MV-4-11 (cell line): ENCODE measurements around the gene SLC38A3.

ENCODE experiments used
- DNase-seq: peaks from one replicate; lab custom pipeline; 2025; lab: John Stamatoyannopoulos, UW

The SLC38A3 gene

DNA sequence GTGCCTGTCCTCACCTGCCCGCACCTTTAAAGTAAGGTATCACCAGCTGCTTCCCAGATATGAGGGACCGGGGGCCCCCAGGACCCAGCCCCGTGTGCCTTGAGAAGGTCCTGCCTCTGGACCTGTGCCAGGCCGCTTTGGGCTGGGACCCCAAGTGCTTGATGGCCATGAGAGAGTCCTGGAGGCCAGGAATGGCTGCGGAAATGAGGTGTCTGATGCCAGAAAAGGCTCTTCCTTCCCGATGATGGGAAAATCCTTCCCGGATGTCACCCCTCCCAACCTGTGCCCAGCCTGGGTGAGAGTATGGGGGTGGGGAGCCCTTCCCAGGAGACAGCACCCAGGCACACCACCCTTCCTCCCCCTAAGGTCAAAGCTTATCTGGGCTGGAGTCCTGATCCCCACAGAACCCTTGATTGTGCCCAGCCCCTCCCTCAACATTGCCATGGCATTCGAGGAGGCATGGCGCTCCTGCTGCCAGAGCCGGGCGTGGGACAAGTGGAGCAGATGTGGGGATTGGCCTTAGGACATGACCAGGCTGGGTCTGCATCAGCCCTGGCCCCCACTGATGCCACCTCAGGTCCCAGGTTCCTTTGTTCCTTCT, 35.7 kb upstream of the SLC38A3 start:
- no peak for DNase-seq

DNA sequence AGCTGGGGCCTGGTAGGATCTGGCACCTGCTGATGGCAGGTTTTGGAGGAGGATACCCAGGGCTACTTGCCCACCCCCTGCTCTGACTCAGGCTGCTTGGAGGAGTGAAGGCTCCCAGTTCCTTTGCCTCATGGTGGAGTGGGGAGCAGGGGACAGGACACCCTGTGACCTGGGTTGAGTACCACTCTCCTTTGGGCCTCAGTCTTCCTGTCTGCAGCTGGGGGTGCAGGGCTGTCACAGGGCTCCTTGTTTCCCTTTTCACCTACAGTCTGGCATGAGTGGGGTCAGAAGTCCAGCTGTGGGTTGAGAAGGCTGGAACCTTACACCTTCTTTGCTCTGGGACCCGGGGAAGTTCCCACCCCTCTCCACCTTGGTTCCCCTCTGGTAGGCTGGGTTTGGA, 35.2 kb upstream of the SLC38A3 start:
- no peak for DNase-seq

DNA sequence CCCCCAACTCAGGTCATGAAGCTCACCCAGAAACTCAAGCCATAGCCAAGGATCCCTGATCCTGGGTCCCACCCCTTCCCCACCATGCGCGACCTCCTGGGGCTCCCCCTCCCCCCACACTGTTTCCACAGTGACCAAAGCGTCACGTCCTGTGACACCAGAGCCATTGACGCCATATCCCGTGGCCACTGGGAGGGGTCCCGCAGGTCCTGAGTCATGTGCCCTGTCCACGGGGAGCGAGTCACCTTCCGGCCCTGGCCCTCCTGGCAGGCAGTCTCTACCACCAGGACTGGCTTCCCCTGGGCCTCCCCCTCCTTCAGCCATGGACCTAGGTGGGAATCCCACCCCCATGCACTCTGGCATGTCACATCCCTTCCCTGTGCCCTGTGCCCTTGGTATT, 34.4 kb upstream of the SLC38A3 start:
- peak; percentile 8 for DNase-seq

DNA sequence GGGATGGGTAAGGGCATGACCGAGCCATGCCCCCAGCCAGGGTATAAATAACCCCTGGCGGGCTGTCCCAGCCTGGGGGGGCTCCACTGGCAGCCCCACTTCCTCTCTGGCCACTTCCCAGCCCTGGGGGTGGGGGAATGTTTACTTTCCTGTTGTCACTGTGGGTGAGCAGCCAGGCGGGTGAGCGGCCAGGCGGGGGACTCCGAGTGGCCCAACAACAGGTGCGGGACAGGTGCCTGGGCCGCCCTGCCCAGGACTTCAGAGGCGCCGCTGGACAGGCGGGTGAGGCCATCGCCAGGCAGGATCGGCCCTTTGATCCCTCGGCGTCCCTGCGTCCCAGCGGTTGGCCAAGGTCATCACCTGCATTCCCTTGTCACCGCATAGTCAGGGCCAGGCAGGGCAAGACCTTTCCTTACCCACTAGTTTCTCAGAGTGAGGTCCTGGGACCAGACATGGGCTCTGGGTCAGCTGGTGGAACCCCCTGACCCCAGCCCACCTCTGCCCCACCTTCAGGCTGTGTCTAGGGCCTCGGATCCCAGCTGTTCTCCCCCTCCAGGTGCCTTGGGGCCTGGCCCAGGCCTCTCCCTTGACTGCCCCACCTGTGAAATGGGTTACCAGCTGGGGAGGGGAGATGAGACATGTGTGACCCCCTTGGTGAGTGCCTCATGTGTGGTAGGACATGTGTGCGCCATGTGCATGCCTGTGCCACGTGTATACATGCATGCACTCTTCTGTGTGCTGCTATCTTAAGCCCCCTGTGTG, 33.4 kb upstream of the SLC38A3 start:
- DNase-seq, result no peak

DNA sequence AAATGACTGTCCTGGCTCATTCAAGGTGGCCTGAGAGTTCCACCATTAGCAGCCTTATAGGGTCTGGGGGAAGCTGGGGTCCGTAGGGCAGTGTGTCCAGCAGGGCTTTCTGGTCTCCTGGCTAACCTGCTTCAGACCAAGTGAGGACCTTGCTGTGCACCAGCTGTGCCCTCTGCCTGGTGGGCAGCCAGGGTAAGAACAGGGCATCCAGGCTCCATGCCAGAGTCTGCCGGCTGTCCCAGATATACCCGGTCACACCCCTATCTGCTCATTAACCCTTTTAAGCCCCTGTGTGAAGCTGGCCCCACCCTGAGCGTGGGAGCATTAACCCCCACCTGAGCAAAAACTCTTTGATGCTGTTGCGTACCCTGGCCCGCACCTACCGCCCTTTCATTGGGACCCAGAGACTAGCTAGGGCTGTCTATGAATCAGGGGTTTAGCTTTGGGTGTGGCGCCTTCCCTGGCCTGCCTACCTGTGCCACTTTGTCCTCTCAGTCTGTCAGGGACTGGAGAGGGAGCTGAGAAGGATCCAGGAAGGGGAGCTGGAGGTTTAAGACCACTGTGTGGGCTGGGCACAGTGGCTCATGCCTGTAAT, 32.3 kb upstream of the SLC38A3 start:
- no peak for DNase-seq

DNA sequence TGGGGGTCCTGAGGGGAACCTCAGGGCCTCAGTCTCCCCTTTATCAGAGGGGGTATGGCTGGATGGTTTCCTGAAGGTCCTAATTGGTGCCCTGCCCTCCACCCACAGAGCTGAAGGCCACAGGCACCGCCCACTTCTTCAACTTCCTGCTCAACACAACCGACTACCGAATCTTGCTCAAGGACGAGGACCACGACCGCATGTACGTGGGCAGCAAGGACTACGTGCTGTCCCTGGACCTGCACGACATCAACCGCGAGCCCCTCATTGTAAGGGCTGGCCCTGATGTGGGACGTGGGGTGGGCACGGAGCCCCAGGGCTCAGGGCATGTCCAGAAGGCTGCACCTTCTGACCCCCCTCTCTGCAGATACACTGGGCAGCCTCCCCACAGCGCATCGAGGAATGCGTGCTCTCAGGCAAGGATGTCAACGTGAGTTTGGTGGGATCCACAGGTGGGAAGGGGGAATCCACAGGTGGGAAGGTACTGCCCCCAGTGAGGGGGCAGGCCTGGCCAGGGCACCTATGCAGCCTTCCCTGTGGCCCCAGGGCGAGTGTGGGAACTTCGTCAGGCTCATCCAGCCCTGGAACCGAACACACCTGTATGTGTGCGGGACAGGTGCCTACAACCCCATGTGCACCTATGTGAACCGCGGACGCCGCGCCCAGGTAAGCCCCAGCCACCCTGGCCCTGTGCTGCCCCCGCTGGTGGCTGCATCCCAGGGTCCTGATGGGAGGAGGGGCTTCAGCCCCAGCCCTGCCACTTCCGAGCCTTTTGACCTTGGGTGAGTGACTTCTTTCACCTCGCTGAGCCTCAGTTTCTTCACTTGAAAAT, 31.2 kb upstream of the SLC38A3 start:
- peak; percentile 40 for DNase-seq

DNA sequence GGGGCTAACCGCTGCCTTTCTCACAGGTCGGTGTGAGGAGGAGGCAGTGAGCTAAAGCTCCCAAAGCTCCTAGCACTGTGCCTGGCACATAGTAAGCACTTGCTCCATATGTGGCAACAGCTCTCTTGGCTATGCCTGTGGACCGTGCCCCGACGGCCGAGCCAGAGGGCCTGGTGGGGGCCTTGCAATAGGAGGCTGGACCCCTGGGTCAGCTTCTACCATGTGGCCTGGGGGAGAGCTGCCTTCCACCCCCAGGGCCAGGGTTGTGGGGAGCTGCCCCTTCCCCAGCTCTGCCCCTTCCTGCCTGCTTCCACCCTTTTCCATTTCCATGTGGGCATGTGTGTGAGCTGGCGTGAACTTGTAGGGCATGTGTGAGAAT, 30.6 kb upstream of the SLC38A3 start:
- no peak for DNase-seq

DNA sequence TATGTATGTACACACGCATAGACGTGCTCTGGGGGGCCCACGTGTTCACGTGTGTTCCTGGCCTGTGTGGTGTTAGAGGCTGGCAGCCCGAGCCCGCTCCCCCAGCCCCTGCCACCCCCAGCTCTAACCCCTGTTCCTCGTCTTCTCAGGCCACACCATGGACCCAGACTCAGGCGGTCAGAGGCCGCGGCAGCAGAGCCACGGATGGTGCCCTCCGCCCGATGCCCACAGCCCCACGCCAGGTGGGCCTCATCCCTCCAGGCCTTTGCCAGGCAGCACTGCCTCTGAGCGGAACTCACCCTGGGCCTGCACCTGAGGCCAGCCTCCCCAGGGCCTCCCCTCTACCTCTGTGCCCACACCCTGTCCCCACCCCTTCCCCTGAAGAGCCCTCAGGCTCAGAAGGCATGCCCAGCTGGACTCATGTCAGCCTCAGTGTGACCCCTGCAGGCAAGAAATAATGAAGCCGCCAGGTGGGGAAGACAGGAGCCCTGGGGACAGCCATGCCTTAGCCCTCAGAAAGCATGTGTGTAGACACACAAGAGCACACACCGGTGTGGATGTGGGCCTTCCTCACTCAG, 30.0 kb upstream of the SLC38A3 start:
- DNase-seq, result no peak

DNA sequence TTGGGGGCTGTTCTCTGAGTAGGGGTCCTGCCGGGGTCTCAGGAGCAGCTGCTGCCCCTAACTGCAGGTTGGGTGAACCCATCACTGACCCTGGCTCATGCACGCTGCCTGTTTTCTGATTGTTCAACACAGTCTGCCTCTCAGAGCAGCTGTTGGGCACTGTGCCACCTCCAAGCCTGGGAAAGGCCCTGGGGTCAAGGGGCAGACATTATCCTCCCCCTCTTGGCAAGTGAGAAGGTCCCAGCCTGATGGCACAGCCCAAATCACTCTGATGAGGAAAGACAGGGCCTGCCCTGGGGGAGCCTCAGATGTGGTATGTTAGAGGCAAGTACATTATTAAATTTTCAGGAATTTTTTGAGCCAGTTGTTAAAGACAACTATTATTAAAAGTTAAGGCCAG, 27.7 kb upstream of the SLC38A3 start:
- DNase-seq, result no peak

DNA sequence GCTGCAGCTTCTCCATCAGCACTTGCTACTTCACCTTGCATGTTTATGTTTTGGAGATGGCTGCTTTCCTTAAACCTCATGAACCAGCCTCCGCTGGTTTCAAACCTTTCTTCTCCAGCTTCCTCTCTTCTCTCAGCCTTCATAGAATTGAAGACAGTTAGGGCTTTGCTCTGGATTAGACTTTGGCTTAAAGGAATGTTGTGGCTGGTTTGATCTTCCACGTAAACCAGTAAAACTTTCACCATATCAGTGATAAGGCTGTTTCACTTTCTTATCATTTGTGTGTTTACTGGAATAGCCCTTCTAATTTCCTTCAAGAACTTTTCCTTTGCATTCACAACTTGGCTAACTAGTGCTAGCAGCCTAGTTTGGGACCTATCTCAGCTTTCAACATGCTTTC, 25.4 kb upstream of the SLC38A3 start:
- no peak for DNase-seq

DNA sequence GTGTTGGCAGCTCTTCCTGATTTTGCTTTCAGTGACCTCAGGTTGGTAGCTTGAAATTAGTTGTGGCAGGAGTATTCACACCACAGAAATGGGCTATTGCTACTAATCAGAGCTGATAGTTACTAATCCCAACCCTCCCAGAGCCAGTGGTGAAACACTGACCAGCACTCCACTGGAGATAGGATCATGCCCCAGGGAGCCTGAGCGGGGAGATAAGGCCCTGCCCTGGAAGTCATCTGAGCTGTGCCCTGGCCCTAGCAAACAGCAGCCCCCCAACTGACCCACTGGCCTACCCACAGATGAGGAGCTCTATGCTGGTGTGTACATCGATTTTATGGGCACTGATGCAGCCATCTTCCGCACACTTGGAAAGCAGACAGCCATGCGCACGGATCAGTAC, 23.1 kb upstream of the SLC38A3 start:
- no peak for DNase-seq

DNA sequence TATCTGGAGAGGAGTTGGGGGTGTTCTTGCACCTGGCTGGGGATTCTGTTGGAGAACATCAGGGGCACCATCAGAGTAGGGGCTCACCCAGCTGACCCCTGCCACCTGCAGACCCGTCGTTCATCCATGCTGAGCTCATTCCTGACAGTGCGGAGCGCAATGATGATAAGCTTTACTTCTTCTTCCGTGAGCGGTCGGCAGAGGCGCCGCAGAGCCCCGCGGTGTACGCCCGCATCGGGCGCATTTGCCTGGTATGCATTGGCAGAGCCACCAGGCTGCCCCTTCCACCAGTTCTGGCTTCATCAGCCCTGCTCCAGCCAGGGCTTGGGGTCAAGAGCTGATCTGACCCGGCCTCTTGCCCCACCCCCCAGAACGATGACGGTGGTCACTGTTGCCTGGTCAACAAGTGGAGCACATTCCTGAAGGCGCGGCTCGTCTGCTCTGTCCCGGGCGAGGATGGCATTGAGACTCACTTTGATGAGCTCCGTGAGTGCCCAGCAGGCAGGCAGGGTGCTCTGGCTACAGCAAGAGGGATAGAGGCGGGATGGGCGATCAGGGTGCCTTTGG, 22.5 kb upstream of the SLC38A3 start:
- DNase-seq, result no peak

DNA sequence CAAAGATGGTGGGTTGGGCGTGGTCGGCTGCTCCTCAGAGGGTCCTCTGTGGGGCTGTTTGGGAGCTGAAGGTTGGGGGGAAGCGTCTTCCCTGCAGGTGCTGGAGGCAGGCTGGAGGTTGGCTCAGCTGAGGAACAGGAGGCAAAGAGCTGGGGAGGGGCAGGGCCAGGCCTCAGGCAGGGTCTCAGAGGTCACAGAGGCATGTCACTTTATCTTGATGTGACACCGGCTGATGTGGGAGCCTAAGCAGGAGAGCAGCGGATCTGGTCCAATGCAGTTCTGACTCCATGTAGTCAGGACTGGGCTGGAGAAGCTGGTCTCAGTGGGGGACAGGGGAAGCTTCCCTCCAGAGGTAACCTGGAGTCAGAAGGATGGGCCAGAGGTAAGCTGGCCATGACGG, 21.3 kb upstream of the SLC38A3 start:
- DNase-seq, result no peak

DNA sequence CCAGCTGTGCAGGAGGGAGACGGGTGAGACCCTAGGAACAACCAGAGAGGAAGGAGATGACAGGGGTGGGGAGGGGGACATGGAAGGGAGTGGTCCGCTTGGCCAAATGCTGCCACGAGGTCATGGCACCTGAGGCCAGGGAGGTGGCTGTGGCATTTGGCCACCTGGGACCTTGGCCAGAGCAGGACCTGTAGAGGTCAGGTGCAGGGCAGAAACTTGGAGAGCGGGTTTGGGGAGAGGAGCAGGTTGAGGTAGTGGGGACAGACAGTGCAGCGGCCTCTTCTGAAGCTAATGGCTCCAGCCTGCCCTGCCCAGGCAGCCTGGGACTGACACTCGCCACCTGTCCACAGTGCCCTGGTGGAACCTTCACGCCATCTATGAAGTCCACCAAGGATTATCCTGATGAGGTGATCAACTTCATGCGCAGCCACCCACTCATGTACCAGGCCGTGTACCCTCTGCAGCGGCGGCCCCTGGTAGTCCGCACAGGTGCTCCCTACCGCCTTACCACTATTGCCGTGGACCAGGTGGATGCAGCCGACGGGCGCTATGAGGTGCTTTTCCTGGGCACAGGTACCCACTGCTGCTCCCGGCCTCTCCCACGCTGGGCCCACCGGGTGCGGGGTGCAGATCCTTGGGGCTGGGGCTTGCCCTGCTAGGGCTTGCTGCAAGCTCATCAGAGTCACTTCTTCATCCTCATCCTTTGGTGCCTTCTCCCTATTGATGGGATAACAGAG, 20.7 kb upstream of the SLC38A3 start:
- no peak for DNase-seq

DNA sequence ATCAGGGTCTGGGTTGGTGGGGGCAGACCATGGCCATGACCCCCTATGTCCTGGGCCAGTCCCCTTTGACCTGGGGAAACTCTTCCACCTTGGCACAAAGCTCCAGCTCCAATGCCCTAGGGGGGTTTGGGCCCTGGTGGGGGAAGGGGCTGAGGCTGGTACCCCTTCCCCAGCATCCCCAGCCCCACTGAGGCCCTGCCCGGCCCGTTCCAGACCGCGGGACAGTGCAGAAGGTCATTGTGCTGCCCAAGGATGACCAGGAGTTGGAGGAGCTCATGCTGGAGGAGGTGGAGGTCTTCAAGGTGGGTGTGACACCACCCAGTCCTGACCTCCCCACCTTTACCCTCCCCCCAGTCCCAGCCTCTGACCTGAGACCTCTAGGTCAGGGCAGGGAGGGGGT, 19.8 kb upstream of the SLC38A3 start:
- no peak for DNase-seq

DNA sequence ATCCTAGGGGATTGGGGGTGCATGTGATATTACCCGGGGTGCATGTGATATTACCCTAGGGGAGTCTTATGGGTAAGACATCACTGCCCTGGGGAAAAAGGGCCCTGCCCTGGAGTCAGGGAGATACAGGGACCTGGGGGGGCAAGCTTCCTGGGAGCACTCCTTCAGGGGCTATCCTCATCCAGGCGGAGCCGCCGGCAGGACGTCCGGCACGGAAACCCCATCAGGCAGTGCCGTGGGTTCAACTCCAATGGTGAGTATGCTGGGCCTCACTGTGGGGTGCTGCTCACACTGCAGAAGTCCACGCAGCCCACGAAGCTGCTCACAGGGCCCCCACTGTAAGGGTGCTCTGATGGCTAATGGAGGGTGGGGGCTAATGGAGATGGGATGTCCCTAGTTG, 19.0 kb upstream of the SLC38A3 start:
- no peak for DNase-seq

DNA sequence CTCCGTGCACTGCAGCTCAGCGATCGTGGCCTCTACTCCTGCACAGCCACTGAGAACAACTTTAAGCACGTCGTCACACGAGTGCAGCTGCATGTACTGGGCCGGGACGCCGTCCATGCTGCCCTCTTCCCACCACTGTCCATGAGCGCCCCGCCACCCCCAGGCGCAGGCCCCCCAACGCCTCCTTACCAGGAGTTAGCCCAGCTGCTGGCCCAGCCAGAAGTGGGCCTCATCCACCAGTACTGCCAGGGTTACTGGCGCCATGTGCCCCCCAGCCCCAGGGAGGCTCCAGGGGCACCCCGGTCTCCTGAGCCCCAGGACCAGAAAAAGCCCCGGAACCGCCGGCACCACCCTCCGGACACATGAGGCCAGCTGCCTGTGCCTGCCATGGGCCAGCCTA, 17.3 kb upstream of the SLC38A3 start:
- no peak for DNase-seq

DNA sequence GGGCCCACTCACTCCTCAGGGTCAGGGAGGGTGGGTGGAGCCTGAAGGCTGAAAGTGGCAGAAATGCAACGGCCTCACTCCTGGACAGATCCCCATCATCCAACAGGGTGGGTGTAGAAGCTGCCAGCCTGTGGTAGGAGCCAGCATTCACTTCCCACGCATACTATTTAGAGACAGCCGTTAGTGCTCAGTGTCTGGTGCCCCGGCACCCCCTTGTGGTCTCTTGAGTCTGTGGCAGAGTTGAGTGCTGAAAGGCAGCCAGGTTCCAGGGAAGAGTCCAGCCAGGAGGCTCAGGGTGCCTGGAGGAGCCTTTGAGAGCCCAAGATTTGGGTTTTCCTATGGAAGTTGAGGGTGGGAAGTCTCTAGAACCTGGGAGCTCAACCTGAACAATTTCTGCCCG, 15.8 kb upstream of the SLC38A3 start:
- DNase-seq, result peak; percentile 77

DNA sequence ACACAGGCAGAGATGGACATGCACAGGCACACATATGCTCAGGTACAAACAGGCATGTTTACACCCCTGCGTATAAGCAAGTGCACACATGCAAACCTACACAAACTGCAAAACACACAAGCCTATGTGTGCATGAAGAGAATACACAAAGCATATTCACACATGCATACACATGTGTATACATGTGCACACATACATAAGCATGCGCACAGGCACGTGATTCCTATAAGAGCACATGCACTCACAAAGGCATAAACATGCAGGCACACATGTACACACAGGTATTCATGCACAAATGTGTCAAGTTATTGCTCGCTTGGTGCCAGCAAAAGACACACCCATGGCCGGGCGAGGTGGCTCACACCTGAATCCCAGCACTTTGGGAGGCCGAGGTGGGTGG, 15.1 kb upstream of the SLC38A3 start:
- no peak for DNase-seq

DNA sequence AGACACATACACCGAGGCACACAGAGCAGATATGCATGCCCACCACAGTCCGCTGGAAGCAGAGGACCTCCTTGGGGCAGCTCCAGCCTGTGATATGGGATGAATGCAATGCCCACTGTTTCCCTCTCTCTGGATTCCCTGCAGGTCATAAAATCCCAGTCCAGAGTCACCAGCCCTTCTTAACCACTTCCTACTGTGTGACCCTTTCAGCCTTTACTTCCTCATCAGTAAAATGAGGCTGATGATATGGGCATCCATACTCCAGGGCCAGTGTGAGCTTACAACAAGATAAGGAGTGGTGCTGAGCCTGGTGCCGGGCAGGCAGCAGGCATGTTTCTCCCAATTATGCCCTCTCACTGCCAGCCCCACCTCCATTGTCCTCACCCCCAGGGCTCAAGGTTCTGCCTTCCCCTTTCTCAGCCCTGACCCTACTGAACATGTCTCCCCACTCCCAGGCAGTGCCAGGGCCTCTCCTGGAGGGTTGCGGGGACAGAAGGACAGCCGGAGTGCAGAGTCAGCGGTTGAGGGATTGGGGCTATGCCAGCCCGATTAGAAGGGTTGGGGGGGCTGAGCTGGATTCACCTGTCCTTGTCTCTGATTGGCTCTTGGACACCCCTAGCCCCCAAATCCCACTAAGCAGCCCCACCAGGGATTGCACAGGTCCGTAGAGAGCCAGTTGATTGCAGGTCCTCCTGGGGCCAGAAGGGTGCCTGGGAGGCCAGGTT, 14.0 kb upstream of the SLC38A3 start, which contains the start of gene GNAT1:
TSS of gene GNAT1 (plus strand) at position 675 of the 725 bp plus-strand sequence. CDS start 116 bp downstream, outside the sequence.
- peak; percentile 63 for DNase-seq

DNA sequence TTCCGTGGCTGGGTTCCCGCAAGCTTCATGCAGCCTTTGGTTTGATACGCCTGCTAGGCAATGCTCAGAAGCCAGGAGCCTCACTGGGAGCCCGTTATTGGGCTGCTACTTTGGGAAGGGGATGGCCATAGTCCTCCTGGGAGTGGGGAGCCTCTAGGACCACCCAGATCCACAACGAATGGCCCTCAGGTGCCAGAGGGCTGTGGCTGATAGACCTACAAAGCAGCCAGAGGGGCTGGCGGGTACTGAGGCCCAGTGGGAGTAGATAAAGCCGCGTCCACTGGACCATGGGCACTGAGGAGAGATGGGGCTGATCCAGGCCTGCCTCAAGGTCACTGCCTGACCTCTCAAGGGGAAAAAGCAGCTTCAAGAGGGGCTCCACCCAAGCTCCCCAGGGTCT, 12.9 kb upstream of the SLC38A3 start:
- DNase-seq, result no peak
